Measurements from ENCODE around the gene BGN.

BGN gene

GRCh38 chrX:153507484-153508178 lies 12.9 kb downstream of the BGN start:
- peak; percentile 56 to 73 for DNase-seq

- DNase-seq, result no peak
These were observed 14.8 kb downstream of the BGN start for GRCh38 chrX:153509592-153509991.

- no peak for DNase-seq
These were observed 15.6 kb downstream of the BGN start for GRCh38 chrX:153510383-153510782.

GRCh38 chrX:153511784-153512500 lies 17.2 kb downstream of the BGN start:
- no peak for DNase-seq

- DNase-seq, result no peak
These were observed 17.7 kb downstream of the BGN start for GRCh38 chrX:153512501-153512893.

GRCh38 chrX:153513265-153513664 lies 18.5 kb downstream of the BGN start:
- DNase-seq, result no peak

GRCh38 chrX:153514259-153514658 lies 19.5 kb downstream of the BGN start:
- no peak for DNase-seq

- DNase-seq, result no peak
These were observed 20.7 kb downstream of the BGN start for GRCh38 chrX:153515435-153515834.

GRCh38 chrX:153516073-153516472 lies 21.3 kb downstream of the BGN start:
- DNase-seq, result no peak

- DNase-seq, result no peak
These were observed 22.6 kb downstream of the BGN start, which contains the start of gene ATP2B3 for GRCh38 chrX:153517423-153517822. Gene ATP2B3 (plus strand): TSS chrX:153517642. CDS start chrX:153536248, 18,606 bp downstream.

- DNase-seq, result no peak
These were observed 23.4 kb downstream of the BGN start for GRCh38 chrX:153517946-153518834.

GRCh38 chrX:153519569-153520286 lies 24.9 kb downstream of the BGN start:
- no peak for DNase-seq

- no peak for DNase-seq
These were observed 25.6 kb downstream of the BGN start for GRCh38 chrX:153520287-153520917.

- DNase-seq, result no peak
These were observed 26.3 kb downstream of the BGN start for GRCh38 chrX:153521034-153521433.

GRCh38 chrX:153522259-153522658 lies 27.5 kb downstream of the BGN start:
- DNase-seq, result no peak

GRCh38 chrX:153523269-153523668 lies 28.5 kb downstream of the BGN start:
- DNase-seq, result no peak

- DNase-seq, result no peak
These were observed 29.5 kb downstream of the BGN start for GRCh38 chrX:153524234-153524633.

GRCh38 chrX:153525451-153525850 lies 30.7 kb downstream of the BGN start:
- DNase-seq, result no peak

- no peak for DNase-seq
These were observed 31.3 kb downstream of the BGN start for GRCh38 chrX:153526042-153526441.

GRCh38 chrX:153526801-153527200 lies 32.0 kb downstream of the BGN start:
- no peak for DNase-seq

GRCh38 chrX:153527208-153527607 lies 32.4 kb downstream of the BGN start:
- DNase-seq, result no peak

Measured in inflammatory macrophage (primary cell).